SK-N-DZ (cell line): Measurements from ENCODE around the gene TSHR.
"Not testable (repeated sequence)": the region's sequence is repeated elsewhere in the genome, so short reads cannot be mapped to it uniquely, and the experiment has no call there.

Experiments
- DNase-seq: peaks from one replicate; pipeline ENCODE4 v3.0.0-alpha.2; 2015; ENCODE audit warnings: low spot score

Gene TSHR

DNA sequence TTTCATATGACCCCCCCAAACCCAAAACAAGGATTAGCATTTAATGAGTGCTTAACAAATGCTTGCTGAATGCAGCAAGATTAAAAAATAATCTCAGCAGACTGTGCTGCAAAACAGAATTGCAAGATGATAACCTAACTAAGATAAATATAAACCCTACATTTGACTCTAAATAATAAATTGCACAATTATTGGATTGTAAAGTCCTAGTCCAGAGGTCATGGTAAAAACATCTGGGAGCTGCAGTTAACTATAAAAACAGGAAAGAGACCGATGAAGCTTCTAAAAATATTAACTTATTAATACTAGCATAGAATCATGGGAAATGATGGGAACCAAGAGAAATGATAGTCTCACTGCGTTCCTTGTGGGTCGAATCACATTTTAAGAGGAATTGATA is 37.2 kb downstream of the TSHR start:
- DNase-seq = no peak

DNA sequence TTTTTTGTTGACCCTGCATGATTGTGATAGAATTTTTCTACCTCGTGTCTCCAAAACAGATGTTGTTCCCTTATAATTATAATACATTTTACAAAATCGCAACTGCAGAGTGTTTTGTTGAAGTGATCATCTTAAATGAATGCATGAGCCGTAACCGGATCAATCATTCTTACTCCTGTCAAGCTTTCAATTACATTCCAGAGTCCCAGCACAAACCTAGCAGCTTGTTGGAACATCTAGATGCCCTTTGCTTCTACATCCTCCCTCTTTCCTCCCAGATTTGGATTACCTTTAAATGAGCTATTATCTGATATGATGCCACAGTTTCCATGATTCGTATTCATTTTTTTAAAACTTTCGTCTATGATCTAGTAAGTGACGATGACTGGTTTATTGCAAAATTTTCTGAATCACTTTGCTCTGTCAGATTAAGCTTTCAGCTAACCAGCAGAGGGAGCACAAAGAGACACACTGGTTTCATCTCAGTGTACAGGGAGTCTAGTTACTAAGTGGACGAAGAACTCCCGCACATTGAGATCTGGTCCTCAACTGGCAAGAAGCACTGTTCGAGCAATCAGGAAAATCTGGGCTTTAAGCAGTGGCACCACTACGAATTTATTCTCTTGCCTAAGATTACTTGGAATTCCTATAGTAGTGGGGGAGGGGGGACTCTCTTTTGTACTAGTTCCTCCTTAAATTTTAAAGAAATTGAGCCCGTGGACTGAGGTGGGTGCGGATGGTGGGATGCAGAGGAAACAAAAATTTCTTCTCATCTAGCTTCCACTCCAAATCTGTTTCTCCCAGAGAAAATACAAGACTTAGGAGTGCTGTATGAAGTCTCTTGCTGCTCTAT is 40.9 kb downstream of the TSHR start:
- DNase-seq = peak; percentile 75

DNA sequence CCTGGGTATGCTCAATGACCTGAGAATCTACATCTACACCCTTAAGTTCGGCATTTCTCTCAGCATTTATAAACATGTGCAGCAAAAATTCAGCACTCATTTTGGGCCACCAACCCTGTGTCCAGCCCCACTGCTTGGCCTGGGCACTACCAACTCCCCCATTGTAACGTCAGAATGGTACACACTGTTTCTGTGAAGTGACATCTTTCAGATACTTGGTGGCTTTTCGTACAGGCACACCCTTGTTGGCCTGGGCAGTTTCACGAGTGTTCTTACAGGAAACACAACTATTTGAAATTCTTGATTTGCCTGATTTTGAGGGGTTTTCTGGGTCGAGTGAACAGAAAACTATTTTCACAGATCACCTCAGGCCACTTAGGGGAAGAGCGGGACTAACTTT is 46.0 kb downstream of the TSHR start:
- no peak for DNase-seq

DNA sequence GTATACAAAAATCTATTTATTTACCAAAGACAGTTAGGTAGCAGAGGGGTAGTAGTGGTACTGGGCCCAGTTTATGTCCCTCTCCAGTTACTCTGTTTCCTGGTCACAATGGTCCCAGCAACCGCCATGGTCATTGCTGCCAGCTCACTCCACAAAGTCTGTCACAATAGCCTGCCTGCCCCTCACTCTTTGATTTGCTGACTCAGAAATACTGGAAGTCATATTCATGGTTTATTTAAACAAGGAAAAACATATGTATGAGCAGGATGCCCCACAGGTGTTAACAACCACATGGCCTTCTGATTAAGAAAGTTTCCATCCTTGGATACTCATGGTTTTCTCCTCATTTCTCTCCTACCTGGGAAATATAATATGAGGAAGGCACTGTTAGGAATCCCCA is 49.2 kb downstream of the TSHR start:
- DNase-seq = no peak

DNA sequence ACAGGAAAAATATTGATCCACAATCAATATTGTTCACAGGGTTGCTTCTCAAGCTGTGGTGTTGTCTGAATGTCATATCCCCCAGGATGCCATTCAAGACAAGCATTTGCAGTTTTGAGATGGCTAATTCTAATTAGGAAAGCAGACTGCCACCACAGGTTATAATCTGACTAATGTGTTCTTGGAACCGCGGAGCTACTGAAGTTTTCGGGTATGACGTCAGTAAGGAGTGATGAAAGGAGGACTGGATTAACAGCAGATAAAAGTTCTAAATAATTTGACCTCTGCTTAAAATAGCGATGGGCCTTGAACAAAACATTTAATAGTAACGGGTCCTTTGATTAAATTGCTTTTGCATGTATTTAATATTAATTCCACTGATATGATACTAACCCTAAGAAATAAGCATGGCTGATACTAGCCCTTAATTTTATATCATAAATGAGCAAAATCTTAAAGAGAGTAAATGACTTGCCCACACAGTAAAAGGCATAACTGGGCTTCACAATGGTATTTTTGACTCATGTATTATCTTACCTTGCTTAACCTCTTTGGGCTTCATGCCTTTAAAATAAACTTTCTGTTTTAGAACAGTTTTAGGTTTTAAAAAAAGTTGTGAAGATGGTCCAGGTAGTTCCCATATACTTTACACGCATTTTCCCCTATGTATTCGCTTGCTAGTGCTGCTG is 50.3 kb downstream of the TSHR start:
- no peak for DNase-seq

DNA sequence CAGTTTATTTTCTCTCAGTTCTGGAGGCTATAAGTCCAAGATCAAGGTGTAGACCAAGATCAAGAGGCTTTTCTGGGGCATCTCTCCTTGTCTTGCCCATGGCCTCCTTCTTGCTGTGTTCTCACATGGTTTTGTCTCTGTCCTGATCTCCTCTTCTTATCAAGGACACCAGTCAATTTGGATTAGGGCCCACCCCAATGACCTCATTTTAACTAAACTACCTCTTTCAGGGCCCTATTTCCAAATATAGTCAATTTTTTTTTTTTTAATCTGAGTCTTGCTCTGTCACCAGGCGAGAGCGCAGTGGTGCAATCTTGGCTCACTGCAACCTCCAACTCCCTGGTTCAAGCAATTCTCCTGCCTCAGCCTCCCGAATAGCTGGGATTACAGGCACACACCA is 50.8 kb downstream of the TSHR start:
- no peak for DNase-seq

DNA sequence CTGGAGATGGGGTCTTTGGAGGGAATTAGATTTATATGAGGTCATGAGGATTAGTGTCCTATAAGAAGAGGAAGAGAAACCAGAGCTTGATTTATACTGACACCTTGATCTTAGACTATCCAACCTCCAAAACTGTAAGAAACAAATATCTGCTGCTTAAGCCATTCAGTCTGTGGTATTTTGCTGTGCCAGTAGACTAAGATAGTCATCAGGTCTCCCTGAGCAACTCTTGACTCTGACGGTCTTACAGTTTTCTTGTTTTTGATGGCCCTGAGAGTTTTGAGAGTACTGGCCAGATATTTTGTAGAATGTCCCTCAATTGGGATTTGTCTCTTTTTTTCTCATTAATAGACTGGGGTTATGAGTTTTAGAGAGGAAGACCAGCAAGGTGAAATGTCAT is 51.7 kb downstream of the TSHR start:
- DNase-seq = no peak

DNA sequence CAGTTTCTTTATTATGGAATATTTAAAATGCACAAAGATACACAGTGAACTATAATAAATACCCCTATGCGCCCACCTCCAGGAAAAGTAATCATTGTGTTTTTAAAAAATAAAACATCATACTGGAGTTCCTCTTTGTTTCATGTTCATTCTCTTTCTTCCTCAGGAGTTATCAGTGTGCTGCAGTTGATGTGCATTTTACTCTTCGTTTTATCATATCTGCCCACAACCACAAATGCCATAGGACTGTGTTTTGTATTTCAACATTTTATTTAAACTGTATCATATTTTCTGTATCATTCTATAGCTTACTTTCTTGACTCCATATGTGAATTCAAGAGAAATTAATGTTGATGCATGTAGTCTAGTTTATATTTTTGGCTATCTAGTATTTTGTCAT is 53.9 kb downstream of the TSHR start:
- no peak for DNase-seq

DNA sequence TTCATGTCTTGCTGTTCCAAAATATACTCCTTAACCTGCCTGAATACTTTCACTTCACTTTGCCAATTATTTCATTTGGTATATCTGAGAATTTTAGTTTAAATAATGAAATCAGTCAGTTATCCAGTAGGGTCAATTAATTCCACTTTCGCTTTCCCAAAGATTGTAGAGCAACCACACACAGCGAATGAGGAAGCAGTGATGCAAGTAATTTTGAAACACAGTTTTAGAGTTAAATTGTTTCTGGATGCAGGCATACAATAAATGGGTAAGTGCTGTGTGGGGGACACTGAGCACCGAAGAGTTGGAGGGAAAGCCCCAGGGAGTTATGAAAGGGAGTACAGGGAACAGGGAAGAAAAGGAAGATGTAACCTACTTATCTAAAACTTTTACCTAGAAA is 62.8 kb downstream of the TSHR start:
- no peak for DNase-seq

DNA sequence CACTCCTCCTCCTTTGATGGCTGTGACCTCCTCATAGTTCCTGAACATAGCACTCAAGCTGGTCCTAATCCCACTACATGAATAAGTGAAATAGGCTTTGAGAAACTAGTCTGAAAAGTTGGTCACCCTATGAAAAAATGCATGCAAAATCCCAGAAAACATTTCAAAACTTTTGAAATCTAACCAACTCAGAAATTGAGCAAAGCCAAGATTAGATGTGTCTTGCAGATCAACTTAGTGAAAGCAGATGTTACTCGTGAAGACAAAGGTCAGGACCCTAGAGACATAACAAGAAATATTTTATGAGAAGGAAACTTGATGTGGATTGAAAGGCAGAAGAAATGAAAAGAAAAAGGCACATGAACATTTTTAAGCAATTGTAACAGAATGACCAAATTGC is 63.3 kb downstream of the TSHR start:
- DNase-seq = no peak

DNA sequence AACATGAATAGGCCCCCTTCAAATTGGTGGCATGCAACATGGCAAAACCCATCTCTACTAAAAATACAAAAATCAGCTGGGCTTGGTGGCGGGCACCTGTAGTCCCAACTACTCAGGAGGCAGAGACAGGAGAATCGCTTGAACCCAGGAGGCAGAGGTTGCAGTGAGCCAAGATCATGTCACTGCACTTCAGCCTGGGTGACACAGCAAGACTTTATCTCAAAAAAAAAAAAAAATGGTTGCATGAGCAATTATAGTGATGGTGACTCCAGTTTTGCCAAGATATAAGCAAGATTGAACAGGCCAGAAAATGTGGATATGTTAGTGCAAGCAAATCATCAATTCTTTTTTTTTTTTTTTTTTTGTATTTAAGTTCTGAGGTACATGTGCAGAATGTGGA is 63.7 kb downstream of the TSHR start:
- not testable (repeated sequence) for DNase-seq

DNA sequence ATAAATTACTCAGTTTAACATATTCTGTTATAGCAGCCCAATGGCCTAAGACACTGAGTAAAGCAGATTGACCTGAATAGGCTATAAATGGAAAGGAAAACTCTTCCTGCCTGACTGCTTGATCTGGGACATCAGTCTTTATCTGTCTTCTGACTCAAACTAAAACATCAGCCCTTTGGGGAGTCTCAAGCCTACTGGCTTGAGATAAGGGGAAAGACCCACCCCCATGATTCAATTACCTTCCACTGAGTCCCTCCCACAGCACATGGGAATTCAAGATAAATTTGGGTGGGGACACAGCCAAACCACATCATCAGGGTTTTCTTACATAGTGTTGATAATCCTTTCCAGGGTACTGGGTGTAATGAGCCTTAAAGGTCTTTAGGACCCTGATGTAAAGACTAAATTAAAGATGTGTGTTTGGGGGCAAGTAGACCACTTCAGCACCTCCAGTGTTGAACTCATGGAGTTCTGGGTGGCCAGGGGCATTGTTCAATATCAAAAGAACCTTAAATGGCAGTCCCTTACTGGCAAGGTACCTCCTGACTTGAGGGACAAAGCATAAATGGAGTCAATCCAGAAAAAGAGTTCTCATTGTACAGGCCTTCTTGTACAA is 67.8 kb downstream of the TSHR start:
- DNase-seq = no peak

DNA sequence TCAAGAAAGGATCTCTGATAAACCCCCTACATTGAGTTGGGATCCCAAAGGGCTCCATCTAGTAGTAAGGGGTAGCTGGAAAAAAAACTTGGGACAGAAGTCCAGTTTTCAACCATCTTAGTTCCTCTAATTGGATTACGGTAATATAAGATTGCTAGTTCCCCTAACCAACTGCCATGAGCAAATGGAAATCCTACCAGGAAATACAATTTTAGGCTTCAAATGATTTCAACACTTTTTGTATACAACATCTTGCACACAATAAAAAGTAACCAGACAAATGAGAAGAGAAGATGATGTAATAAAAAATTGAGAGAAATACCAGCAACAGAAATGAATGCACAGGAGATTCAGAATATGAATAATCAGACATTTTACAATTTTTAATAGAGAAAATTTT is 73.0 kb downstream of the TSHR start:
- DNase-seq = no peak

DNA sequence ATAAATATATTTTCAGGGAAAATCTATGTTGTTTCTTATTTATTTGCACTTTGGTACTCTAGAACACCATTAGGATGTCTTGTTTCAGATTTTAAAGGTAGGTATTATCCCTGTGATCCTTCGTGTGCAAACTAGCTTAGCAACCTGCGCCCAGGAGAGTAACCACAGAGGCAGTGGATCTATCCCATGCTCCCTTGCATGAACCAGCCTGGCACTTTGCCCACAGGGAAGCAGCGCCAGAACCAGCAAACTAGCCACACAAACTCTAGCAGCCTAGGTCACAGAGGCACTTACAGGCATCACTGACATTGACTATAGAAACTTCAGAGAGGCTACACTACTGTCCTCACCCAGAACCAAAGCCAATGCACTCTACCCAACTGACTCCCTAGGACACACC is 76.1 kb downstream of the TSHR start:
- DNase-seq = no peak

DNA sequence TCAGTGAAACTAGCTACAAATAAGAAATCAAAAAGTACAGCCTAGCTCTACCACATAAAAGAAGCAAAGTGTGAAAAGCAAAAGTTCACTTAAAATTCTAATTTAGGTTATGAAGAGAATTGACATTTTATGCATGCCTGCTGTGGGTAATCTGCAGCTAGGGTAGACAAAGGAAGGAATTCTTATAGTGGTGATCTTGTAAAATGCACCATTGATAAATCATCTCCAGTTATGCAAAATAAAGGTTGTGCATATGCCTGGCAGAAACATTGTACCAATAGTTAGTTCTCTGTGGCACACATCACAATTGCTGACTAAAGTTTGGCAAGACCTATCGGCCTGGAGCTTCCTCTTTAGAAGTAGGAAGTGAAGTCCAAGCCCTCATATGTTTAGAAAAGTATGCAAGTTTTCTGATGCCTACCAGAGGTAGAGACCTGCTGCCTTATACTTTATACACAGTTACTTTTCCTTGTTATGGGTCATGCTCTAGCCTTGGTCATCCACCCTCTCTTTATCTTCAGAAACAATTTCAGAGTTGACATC is 78.3 kb downstream of the TSHR start:
- no peak for DNase-seq

DNA sequence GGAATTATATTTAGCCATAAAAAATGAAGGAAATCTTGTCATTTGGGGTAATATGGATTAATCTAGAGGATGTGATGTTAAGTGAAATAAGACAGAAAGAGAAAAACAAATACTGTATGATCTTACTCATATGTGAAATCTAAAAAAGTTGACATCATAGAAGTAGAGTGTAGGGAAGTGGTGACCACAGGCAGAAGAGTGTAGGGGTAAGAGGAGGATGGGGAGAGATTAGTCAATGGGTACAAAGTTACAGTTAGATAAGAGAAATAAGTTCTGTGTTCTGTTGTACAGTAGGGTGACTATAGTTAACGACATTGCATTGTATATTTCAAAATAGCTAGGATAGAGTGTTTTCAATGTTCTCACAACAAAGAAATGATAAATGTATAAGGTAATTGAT is 87.0 kb downstream of the TSHR start:
- no peak for DNase-seq

DNA sequence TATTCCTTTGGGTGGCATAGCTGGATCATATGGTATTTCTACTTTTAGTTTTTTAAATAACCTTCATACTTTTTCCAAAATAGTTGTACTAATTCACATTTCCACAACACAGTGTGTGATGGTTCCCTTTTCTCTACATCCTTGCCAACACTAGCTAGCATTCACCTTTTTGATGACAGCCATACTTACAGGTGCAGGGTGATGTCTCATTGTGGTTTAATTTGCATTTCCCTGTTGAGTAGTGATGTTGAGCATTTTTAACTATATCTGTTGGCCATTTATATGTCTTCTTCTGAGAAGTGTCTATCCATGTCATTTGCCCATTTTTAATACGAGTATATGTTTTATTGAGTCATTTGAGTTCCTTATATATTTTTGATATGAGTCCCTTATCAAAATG is 96.1 kb downstream of the TSHR start:
- no peak for DNase-seq

DNA sequence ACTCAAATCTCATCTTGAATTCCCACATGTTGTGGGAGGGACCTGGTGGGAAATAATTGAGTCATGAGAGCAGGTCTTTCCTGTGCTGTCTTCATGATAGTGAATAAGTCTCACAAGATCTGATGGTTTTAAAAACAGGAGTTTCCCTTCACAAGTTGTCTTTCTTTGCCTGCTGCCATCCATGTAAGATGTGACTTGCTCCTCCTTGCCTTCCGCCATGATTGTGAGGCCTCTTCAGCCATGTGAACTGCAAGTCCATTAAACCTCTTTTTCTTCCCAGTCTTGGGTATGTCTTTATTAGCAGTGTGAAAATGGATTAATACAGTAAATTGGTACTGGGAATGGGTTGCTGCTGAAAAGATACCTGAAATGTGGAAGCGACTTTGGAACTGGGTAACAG is 98.6 kb downstream of the TSHR start:
- not testable (repeated sequence) for DNase-seq

DNA sequence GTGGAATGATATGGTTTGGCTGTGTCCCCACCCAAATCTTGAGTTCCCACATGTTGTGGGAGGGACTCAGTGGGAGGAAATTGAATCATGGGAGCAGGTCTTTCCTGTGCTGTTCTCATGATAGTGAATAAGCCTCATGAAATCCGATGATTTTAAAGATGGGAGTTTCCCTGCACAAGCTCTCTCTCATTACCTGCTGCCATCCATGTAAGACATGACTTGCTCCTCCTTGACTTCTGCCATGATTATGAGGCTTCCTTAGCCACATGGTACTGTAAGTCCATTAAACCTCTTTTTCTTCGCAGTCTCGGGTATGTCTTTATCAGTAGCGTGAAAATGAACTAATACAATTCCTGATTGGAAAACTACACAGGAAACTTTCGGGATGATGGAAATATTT is 100.5 kb downstream of the TSHR start:
- no peak for DNase-seq

DNA sequence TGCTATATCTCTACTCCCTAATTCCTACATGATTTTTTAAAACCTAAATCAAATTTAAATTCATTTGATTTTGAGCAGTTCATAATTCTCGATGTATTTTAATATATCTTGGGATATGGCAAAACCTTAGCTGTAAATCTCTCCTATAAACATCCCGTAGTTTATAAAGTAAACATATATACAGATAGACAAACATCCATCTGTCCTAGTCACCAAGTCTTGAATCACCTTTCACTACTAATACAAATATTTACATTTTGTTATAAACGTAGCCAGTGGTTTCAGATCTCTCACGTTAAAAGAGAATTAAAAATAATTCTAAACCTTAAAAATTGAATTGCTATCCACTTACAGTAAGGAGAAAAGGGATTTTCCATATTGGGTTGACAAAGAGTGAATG is 107.0 kb downstream of the TSHR start:
- DNase-seq = no peak

DNA sequence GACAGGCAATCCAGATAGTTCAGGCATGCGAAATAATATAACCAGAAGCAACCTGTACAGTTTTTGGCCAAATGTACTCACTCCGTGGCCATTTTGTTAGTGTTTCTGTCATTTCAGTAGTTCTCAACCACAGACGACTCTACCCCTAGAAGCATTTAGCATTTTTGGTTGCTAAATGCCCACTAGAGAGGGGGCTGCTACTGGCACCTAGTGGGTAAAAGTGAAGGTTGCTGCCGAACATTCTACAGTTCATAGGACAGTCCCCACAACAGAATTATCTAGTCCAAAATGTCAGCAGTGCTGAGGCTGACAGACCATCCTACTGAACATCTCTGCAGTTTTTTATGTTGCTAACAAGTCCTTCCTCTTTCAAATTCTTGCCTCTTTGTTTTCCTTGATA is 107.4 kb downstream of the TSHR start:
- peak; percentile 28 for DNase-seq

DNA sequence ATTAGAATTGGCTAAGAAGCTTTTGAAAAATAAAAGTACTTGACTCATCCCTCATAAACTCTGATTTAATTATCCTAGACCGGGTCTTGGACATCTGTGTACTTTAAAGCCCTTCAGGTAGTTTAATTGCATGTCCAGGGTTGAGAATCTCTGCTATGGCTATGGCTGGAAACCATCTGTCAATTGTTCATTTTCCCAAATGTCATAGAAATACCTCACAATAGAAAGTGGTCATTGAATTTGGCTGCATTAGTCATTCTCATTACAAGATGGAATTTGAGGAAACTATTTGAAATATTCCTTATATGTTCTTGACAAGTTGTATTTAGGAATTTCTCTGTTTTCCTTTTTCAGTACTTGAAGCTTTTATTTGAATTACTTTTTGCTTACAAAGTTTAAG is 111.3 kb downstream of the TSHR start:
- no peak for DNase-seq

DNA sequence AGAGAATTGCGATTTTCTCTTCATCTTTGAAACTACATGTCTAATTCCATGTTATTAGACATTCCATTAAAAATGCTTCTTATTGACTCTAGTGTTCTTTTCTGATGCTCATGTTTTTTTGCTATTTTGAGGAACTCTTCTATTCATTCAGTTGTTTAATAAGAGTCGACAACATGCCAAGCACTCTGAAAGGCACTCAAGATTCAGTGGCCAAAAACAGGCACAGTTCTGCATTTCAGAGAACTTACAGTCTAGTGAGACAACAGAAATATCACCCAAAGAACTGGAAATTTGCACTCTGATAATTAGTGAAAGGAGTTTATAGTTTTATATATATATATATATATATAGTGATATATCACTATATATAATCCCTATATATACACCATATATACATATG is 111.7 kb downstream of the TSHR start:
- no peak for DNase-seq
